H1 (cell line): ENCODE results near the gene PCNA. TPM values are rescaled to one million over a fixed set of nuclear protein-coding genes. Genes with fewer than 3 reads are reported as not detected.

Source experiments
- CTCF ChIA-PET: fragments of 300-600 bp; sonication (Branson Sonifier 250); formaldehyde crosslinking; loops from one replicate; lab custom pipeline; 2021; ENCODE audit not compliant: partially characterized antibody; lab: Charles Lee
- POLR2A ChIA-PET: fragments of 300-600 bp; sonication (Branson Sonifier 250); formaldehyde crosslinking; loops from one replicate; lab custom pipeline; 2021; ENCODE audit warnings: inconsistent platforms; ENCODE audit not compliant: partially characterized antibody; lab: Charles Lee
- DNase-seq, 2 experiments: peaks; one replicate each; pipeline versions ENCODE4 v3.0.0 to v3.0.0-alpha.2; 2010 to 2022; ENCODE audit warnings: low spot score in 2 of 2, low read depth in 1 of 2, mixed read lengths in 1 of 2
- FAIRE-seq: peaks from 2 replicates; lab custom pipeline; 2011; peaks lifted over from hg19 to GRCh38; lab: Jason Lieb, UNC
- H2AFZ ChIP-seq: 2 replicates; pipeline ENCODE4 v1.8.1; 2012; ENCODE audit warnings: low read length, inconsistent platforms
- H2AK5ac ChIP-seq: 2 replicates; pipeline ENCODE4 v1.6.1; 2013; ENCODE audit warnings: low read depth, low read length
- H2BK120ac ChIP-seq: replicated peaks from 2 replicates; pipeline ENCODE3; 2013; ENCODE audit warnings: low read depth, low read length, inconsistent platforms
- H2BK12ac ChIP-seq: 2 replicates; pipeline ENCODE4 v1.6.1; 2013; ENCODE audit warnings: low read depth, low read length
- H2BK15ac ChIP-seq: 2 replicates; pipeline ENCODE4 v1.6.1; 2013; ENCODE audit warnings: low read length
- H2BK20ac ChIP-seq: 2 replicates; pipeline ENCODE4 v1.6.1; 2013; ENCODE audit warnings: low read length
- H2BK5ac ChIP-seq: 2 replicates; pipeline ENCODE4 v1.6.1; 2013; ENCODE audit warnings: low read depth, low read length
- H3K14ac ChIP-seq: 2 replicates; pipeline ENCODE4 v1.6.1; 2013; ENCODE audit warnings: inconsistent platforms; ENCODE audit not compliant: insufficient read length
- H3K18ac ChIP-seq: 2 replicates; pipeline ENCODE4 v1.6.1; 2013; ENCODE audit warnings: low read length; ENCODE audit errors: extremely low read depth
- H3K23ac ChIP-seq: 2 replicates; pipeline ENCODE4 v1.6.1; 2013; ENCODE audit warnings: inconsistent platforms; ENCODE audit not compliant: insufficient read length
- H3K23me2 ChIP-seq: 2 replicates; pipeline ENCODE4 v1.6.1; 2013; ENCODE audit warnings: low read depth, low read length
- H3K27ac ChIP-seq: 2 replicates; pipeline ENCODE4 v1.6.1; 2011; ENCODE audit warnings: low read depth, low read length, inconsistent platforms
- H3K27me3 ChIP-seq, 4 experiments: replicated peaks in 1 of 4; 1 replicate in 1 of 4; 2 replicates in 3 of 4; pipeline versions ENCODE4 v1.6.1 to v1.8.1; 2011 to 2013; ENCODE audit warnings: low read length in 3 of 4, mild to moderate bottlenecking in 3 of 4, inconsistent platforms in 2 of 4, mixed read lengths in 2 of 4, moderate library complexity in 1 of 4; ENCODE audit not compliant: control insufficient read depth in 3 of 4, insufficient read depth in 3 of 4; ENCODE audit errors: extremely low read depth in 1 of 4
- H3K36me3 ChIP-seq, 4 experiments: 2 replicates each; pipeline versions ENCODE4 v1.6.1 to v1.8.1; 2011 to 2013; ENCODE audit warnings: mild to moderate bottlenecking in 4 of 4, low read length in 3 of 4, moderate library complexity in 2 of 4, control low read depth in 1 of 4, inconsistent platforms in 1 of 4; ENCODE audit not compliant: insufficient read depth in 4 of 4, control insufficient read depth in 2 of 4
- H3K4ac ChIP-seq: replicated peaks from 2 replicates; pipeline ENCODE3; 2013; ENCODE audit warnings: low read length, low read depth, mixed read lengths, inconsistent platforms; ENCODE audit not compliant: insufficient read length
- H3K4me1 ChIP-seq, 4 experiments: replicated peaks in 1 of 4; 1 replicate in 1 of 4; 2 replicates in 3 of 4; pipeline versions ENCODE4 v1.6.1 to v1.8.1; 2011 to 2013; ENCODE audit warnings: low read length in 3 of 4, inconsistent platforms in 2 of 4, mixed read lengths in 1 of 4; ENCODE audit not compliant: insufficient read depth in 4 of 4, control insufficient read depth in 3 of 4
- H3K4me2 ChIP-seq, 2 experiments: 2 replicates each; pipeline versions ENCODE4 v1.6.1 to v1.8.1; 2011 to 2013; ENCODE audit warnings: low read depth in 2 of 2, low read length in 2 of 2, control low read depth in 1 of 2, inconsistent platforms in 1 of 2, mild to moderate bottlenecking in 1 of 2; ENCODE audit not compliant: insufficient read depth in 1 of 2
- H3K4me3 ChIP-seq, 4 experiments: fragments of 200-600, 300-600 bp in 1 of 4; sonication (generic), shearing (Covaris generic), sonication (Bioruptor Twin) in 1 of 4; 2 replicates each; pipeline versions ENCODE4 v1.5.1 to v1.8.1; 2011 to 2016; ENCODE audit warnings: low read length in 4 of 4, low read depth in 3 of 4, control low read depth in 2 of 4, inconsistent platforms in 2 of 4, mild to moderate bottlenecking in 2 of 4, mixed read lengths in 1 of 4, moderate library complexity in 1 of 4; ENCODE audit not compliant: insufficient read depth in 2 of 4; ENCODE audit errors: extremely low read depth in 1 of 4
- H3K56ac ChIP-seq: replicated peaks from 2 replicates; pipeline ENCODE3; 2013; ENCODE audit warnings: low read depth, mild to moderate bottlenecking, mixed read lengths, low read length, inconsistent platforms; ENCODE audit not compliant: insufficient read length
- H3K79me1 ChIP-seq: 2 replicates; pipeline ENCODE4 v1.6.1; 2013; ENCODE audit warnings: low read depth, low read length, control low read depth
- H3K79me2 ChIP-seq, 2 experiments: 2 replicates each; pipeline versions ENCODE4 v1.6.1 to v1.8.1; 2012 to 2013; ENCODE audit warnings: low read length in 2 of 2, mild to moderate bottlenecking in 2 of 2, inconsistent platforms in 1 of 2; ENCODE audit not compliant: insufficient read depth in 2 of 2, control insufficient read depth in 1 of 2
- H3K9ac ChIP-seq, 4 experiments: replicated peaks in 1 of 4; 1 replicate in 1 of 4; 2 replicates in 3 of 4; pipeline versions ENCODE4 v1.6.1 to v1.8.1; 2011 to 2013; ENCODE audit warnings: low read depth in 3 of 4, low read length in 3 of 4, control low read depth in 2 of 4, mild to moderate bottlenecking in 2 of 4, moderate library complexity in 2 of 4, inconsistent platforms in 1 of 4; ENCODE audit errors: extremely low read depth in 1 of 4
- H3K9me3 ChIP-seq, 2 experiments: 2 replicates each; pipeline versions ENCODE4 v1.6.1 to v1.8.1; 2012 to 2013; ENCODE audit warnings: mild to moderate bottlenecking in 2 of 2, moderate library complexity in 2 of 2, control low read depth in 1 of 2, inconsistent platforms in 1 of 2, low read depth in 1 of 2, low read length in 1 of 2, mixed read lengths in 1 of 2; ENCODE audit not compliant: insufficient read depth in 2 of 2
- H4K20me1 ChIP-seq, 2 experiments: replicated peaks in 1 of 2; 2 replicates each; pipeline versions ENCODE3 to v1.8.1; 2011 to 2013; ENCODE audit warnings: inconsistent platforms in 2 of 2, low read length in 2 of 2, mild to moderate bottlenecking in 1 of 2; ENCODE audit not compliant: insufficient read depth in 2 of 2, control insufficient read depth in 1 of 2
- H4K5ac ChIP-seq: 2 replicates; pipeline ENCODE4 v1.6.1; 2013; ENCODE audit warnings: low read length, low read depth, mixed read lengths, inconsistent platforms; ENCODE audit not compliant: insufficient read length
- H4K8ac ChIP-seq: 2 replicates; pipeline ENCODE4 v1.8.0; 2013; ENCODE audit warnings: mild to moderate bottlenecking, moderate library complexity, low read length, inconsistent platforms; ENCODE audit not compliant: insufficient read depth; ENCODE audit errors: extremely low read depth
- H4K91ac ChIP-seq: replicated peaks from 2 replicates; pipeline ENCODE3; 2013; ENCODE audit warnings: low read length, mixed read lengths, inconsistent platforms; ENCODE audit not compliant: insufficient read length
- ATF2 ChIP-seq: IDR thresholded peaks from 2 replicates; pipeline ENCODE4 v1.6.1; 2012; ENCODE audit warnings: low read length, inconsistent platforms
- CTCF ChIP-seq, 3 experiments: IDR thresholded peaks; 1 replicate in 2 of 3; 2 replicates in 1 of 3; pipeline versions ENCODE4 v1.5.1 to v1.6.1; 2011; ENCODE audit warnings: low read length in 3 of 3, mild to moderate bottlenecking in 3 of 3, inconsistent platforms in 2 of 3, low read depth in 1 of 3, moderate library complexity in 1 of 3; ENCODE audit not compliant: insufficient read depth in 1 of 3; ENCODE audit errors: control extremely low read depth in 1 of 3
- E2F6 ChIP-seq: IDR thresholded peaks from 2 replicates; pipeline ENCODE4 v1.6.1; 2012; ENCODE audit warnings: inconsistent platforms
- JUN ChIP-seq: IDR thresholded peaks from 2 replicates; pipeline ENCODE4 v1.6.1; 2011; ENCODE audit warnings: low read depth, mild to moderate bottlenecking, improper control_type of control experiment, low read length
- NANOG ChIP-seq: IDR thresholded peaks from 2 replicates; pipeline ENCODE4 v1.6.1; 2011; ENCODE audit warnings: low read length, low read depth, mild to moderate bottlenecking, inconsistent platforms; ENCODE audit not compliant: insufficient read depth, poor library complexity, severe bottlenecking
- POLR2A ChIP-seq, 2 experiments: IDR thresholded peaks; 1 replicate in 1 of 2; 2 replicates in 1 of 2; pipeline ENCODE4 v1.6.1; 2011; ENCODE audit warnings: low read depth in 2 of 2, low read length in 2 of 2, mild to moderate bottlenecking in 2 of 2; ENCODE audit errors: control extremely low read depth in 1 of 2
- POU5F1 ChIP-seq: IDR thresholded peaks from 2 replicates; pipeline ENCODE4 v1.6.1; 2011; ENCODE audit warnings: low read depth, mild to moderate bottlenecking, low read length, moderate library complexity
- RXRA ChIP-seq: IDR thresholded peaks from 2 replicates; pipeline ENCODE4 v1.6.1; 2011; ENCODE audit warnings: low read depth, mild to moderate bottlenecking, low read length, moderate library complexity; ENCODE audit not compliant: insufficient read depth
- SIX5 ChIP-seq: IDR thresholded peaks from 2 replicates; pipeline ENCODE4 v1.6.1; 2011; ENCODE audit warnings: mild to moderate bottlenecking, low read depth, low read length
- SP2 ChIP-seq: IDR thresholded peaks from 2 replicates; pipeline ENCODE4 v1.6.1; 2012; ENCODE audit warnings: mild to moderate bottlenecking, low read length, inconsistent platforms
- TEAD4 ChIP-seq: IDR thresholded peaks from 2 replicates; pipeline ENCODE4 v1.6.1; 2012; ENCODE audit warnings: low read depth, low read length, inconsistent platforms, mixed read lengths
- polyA plus RNA-seq, 7 experiments: library from polyadenylated mRNA; depleted of rRNA in 3 of 7; stranded (reverse) in 5 of 7; unstranded in 2 of 7; fragments of >200 nt in 5 of 7; fragments of 200-250 nt in 2 of 7; gene quantifications; 1 replicate in 5 of 7; 2 replicates in 1 of 7; 4 replicates in 1 of 7; pipeline versions ENCODE4 v1.2.1 to v1.2.3, GENCODE V29; 2011 to 2013; ENCODE audit warnings: missing spikeins in 2 of 7, mixed read lengths in 2 of 7
- total RNA-seq: library from RNA; stranded (reverse); fragmentation: NEBNext Ultra II Directional; extraction: Animal tissue kit (Norgen Biotek cat#: 25700); gene quantifications from 2 replicates; pipeline ENCODE4 v1.2.1, GENCODE V29; 2021

The PCNA gene
- total and polyA plus RNA-seq, 2 of the 8 experiments (the other 6 are each of a cell fraction or from before 2014, with no cell fraction given), result 290 to 737 TPM

- Histone ChIP-seq H4K8ac (no peak overlapping the region), H3K9ac (no peak overlapping the region), H3K14ac (no peak overlapping the region), H3K9me3 (no peaks in the 10 kb centered on the region), H3K4me3 (no peak overlapping the region), H2BK20ac (no peak overlapping the region), H2BK5ac (no peak overlapping the region), H3K23me2 (no peaks in the 10 kb centered on the region), H3K36me3 (no peaks in the 10 kb centered on the region), H2AFZ (no peak overlapping the region), H3K4me1 (peaks cover 0 to 3% (median 0%) of the 10 kb centered on the region in 4 experiments; a peak in 1 of 7 replicates), H2BK12ac (no peak overlapping the region), H3K27ac (no peak overlapping the region), H2BK15ac (no peak overlapping the region), H3K4me2 (no peak overlapping the region), H3K79me2 (peaks cover 0 to 72% of the 10 kb centered on the region in 2 experiments; a peak in 2 of 4 replicates), H4K91ac (no peak overlapping the region), H2AK5ac (no peak overlapping the region), H4K5ac (no peak overlapping the region), H2BK120ac (no peak overlapping the region), H4K20me1 (peaks cover 0 to 5% of the 10 kb centered on the region in 2 experiments), H3K27me3 (no peaks in the 10 kb centered on the region), H3K18ac (no peak overlapping the region), H3K79me1 (peaks cover 10% of the 10 kb centered on the region), H3K4ac (no peak overlapping the region), H3K23ac (no peak overlapping the region), H3K56ac (no peak overlapping the region)
- CTCF ChIA-PET, result interaction anchor here (1.2 to 1.4 kb wide), 3 partner anchors 29 to 83 kb away, joined by 3 to 4 read pairs (median 3); no protein-coding TSS in a partner anchor
- DNase-seq, result no peak
- FAIRE-seq, result no peak
- POLR2A ChIA-PET, result no interaction called here
- no peak for TF ChIP-seq JUN
- TF ChIP-seq SP2, result no peak
- TF ChIP-seq ATF2, result no peak
- no peak for TF ChIP-seq CTCF (IDR thresholded peaks at IDR 0.05; ENCODE audit: control extremely low read depth in 1 of 3, insufficient read depth in 1 of 3, low read depth in 1 of 3, low read length in 3 of 3)
- TF ChIP-seq E2F6, result no peak
- no peak for TF ChIP-seq RXRA
- TF ChIP-seq SIX5, result no peak
- no peak for TF ChIP-seq POU5F1
- no peak for TF ChIP-seq POLR2A (IDR thresholded peaks at IDR 0.05; ENCODE audit: control extremely low read depth in 1 of 2, low read depth in 2 of 2, low read length in 2 of 2)
- TF ChIP-seq NANOG, result no peak
- TF ChIP-seq TEAD4, result no peak
These were observed 20.4 kb upstream of the PCNA start for GRCh38 chr20:5140195-5140594.
